GM21576 (cell line): Measurements from ENCODE around the gene CTSE.

ENCODE experiments used
- ATAC-seq: cut with Tn5 transposase; IDR thresholded peaks from one replicate; pipeline ENCODE4 v1.9.1; 2021; ENCODE audit warnings: mild to moderate bottlenecking, moderate library complexity; ENCODE audit not compliant: unreplicated experiment

Gene CTSE

DNA sequence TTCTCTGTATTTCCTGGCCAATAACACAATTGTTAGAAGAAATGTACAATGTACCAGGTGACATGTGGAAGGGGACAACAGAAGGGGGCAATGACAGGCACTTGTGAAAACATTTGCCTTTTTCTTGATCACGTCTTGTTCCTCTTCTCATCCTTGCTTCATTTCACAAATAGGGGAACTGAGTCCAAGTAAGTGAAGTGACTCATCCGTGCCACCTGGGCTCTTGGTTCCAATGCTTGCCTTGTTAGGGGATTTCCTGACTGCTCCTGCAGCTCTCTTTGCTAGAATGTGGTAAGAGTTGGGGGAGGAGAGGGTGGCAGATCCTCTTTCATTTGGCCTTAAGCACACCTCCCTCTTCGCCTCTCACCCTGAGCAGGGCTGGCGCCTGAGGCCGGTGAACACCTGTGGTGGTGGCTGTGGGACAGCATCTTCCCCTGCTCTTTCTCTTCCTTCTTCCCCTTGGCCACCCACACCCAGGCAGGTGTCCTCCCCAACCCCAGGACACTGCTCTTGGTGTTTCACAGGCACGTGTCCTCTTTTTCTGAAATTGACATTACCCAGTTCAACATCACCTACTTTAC is 27.1 kb upstream of the CTSE start:
- peak; percentile 75 for ATAC-seq

DNA sequence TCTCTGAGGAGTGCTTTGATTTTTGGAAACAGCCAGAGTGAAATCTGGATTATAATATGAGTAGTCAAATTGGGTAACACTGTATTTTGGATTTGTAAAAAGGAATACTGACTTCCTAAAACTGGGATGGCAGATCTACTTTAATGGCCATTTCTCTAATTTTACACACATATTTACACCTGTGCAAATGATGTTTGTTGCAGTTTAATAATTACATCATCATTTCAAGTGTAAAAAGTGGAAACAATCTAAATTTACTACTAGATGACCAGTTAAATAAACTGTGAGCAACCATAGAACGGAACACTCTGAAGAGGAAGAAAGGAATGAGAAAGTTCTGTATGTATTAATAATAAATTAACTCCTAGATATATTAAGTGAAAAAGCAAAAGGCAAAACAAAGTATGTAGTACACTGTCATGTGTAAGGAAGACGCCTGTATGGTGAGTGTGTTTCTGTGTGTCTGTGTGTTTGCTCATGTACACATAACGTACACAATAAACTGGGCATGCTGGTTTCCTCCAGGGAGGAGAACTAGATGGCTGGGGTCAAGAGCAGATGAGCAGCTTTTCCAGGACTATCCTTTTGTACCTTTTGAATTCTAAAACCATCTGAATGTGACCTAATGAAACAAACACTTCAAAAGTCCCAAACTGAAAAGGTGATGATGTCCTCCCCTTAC is 26.4 kb upstream of the CTSE start:
- no peak for ATAC-seq

DNA sequence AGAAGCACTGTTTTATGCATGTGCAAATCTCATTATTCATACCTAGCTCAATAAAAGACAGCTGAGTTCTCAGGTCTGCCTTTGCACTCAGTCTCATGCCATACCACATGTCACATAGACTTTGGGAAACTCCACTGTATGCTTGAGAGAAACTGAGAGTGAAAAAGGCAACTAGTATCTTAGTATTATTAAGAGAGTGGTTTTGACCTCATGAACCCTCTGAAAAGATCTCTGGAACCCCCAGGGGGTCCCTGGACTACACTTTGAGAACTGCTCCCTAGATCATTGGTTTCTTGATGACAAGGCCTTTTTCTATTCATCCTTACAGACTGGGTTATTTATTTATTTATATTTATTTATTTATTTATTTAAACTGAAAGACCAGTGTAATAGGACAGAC is 25.6 kb upstream of the CTSE start:
- peak; percentile 48 for ATAC-seq

DNA sequence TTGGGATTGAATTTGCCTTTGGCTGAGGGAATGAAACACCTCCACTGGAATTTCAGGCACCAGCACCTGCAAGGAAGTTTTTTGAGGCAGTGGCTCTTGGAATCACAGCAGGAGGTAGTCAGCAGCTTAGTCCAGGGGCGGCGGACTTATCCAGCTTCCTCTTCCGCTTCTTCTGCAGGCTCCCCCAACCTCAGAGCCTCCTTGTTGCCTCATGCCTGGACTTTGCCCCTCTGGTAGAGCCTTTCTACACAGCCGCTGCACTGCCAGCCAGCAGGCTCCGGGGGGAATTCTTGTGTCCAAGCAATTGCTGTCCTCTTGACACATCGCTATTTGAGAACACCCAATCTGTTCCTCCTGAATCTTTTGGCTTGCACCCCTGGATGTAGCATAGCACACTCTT is 24.9 kb upstream of the CTSE start:
- no peak for ATAC-seq

DNA sequence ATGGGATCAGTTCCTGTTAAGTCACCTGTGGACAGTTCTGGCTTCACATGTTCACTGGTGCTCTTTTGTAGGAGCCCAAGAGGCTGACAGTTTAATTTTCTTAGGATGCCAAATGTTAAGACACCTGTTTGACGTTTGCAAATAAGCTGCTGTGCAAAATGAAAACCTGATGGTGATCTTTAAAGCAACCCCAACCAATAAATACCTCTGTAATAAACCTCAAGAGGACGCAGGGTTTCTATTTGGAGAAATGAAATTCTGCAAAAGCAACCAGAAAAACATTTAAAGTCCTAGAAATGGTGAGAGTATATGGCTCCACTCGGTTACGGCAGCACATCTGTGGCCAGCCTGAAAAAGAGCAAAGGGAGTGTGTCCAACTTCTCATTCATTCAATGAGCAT is 23.6 kb upstream of the CTSE start:
- no peak for ATAC-seq

DNA sequence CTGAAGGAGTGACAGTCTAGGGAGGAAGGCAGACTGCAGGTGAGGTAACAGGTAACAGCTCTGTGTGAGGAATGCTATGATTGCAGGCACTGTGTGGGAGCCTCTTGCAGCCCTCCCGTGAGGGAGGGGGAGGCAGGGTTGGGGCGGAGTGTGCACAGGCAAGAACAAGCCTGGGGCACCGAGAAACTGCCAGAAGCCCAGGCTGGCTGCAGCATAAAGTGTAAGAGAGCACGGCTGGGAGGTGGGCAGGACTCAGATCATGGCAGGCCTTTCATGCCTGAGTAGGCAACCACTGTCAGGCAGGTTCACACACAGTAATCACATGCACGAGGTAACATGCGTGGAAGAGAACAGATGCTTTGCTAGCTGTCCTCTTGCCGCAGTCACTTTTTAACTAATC is 17.9 kb upstream of the CTSE start:
- no peak for ATAC-seq

DNA sequence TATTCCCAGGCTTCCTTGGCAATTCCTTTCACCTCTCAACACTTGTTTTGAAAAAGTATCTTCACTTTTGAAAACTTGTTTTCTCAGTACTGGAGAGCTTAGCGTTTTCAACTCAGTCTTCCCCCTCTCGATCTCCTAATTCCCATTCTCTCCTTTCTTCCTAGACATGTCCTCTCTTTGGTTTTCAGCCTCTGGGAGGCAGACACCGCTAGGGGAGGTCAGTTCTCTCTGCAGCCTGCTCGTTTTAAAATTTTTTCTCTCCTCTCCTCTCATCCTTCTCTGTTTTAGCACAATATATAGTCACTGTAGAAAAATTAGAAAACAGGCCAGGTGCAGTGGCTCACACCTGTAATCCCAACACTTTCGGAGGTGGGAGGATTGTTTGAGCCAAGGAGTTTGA is 16.6 kb upstream of the CTSE start:
- no peak for ATAC-seq

DNA sequence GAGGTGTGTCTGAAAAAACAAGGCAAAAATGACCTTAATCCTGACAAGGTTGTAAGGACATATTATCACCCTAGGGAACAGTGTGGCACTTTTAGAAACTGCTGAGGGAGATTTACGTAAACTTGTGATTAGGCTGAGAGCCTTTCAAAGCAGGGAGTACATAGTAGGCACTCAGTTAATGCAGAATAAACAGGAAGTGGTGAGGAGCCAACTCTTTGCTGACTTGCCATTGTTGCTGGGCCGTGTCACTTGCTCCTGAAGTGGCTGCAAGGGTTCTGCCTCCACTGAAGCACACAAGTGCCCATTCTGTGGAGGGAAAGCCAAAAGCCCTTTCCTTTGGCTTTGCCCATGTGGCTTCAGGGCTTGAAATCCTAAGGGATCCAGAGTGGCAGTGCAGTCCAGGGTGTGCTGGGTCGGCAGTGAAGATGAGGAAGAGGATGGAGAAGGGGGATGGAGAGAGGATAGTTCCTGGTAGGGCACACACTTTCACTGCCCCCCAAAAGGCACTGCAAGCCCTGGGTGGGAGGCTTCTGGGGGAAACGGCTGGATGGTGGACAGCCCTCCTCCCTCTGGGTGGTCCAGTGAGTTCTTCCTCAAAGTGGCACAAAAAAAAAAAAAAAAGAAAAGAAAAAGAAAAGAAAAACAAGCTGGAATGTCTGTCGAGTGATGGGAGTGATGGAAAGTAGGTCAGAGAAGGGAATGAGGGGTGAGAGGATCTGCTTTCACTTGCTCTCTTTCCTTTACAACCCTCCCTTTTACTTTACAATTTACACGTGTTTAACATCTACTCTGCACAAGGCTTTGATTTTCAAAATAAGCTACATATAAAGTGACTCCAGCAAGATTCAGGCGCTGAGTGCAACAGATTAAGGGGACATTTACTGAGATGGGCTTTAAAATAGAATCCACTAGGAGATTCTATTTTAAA is 15.6 kb upstream of the CTSE start:
- no peak for ATAC-seq

DNA sequence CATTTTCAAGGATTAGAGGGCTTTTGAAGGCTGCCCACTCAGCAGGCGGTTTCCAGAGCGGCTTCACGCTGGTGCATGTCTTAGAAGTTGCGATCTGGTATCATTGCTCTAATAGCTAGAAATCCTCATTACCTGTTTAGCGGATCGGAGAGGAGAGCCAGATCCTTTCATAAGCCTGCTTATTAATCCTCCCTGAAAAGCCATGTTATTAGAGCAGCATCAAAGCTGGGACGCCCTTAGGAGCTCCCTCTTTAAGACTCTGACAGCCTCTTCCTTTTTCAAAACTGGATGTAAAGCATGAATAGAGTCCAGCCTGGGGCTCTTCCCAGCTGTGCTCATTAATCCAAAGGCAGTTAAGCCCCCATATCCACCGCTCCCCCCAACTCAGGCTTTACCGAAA is 13.9 kb upstream of the CTSE start:
- no peak for ATAC-seq

DNA sequence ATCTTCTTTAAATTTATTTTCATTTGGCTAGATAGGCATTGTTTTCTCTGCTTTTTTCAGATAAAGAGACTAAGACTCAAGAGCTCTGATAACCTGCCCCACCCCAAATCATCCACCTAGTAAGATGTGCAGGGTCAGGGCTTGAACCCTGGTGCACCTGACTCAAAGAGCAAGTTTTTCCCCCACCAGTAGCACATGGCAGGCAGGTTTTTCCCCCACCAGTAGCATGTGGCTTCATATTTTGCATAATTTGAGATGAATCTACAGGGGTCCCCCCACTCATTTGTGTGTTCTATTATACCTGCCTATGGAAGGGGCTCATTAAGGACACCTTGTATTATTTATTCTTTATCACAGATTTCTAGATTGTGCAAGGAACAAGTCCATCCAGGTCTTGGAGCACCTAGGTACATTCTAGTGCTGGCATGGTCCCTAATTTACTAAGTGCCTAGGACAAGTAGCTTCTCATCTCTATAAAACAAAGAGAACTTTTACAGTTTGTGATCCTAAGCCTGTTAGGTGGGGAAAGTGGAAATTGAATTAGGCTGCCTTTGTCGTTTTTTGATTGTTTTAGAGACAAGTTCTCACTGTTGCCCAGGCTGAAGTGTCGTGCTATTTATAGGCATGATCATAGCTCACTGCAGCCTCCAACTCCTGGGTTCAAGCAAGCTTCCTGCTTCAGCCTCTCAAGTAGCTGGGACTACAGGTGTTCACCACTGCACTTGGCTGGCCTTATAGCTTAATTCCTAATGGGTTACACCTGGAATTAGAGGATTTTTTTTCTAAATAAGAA is 13.2 kb upstream of the CTSE start:
- no peak for ATAC-seq

DNA sequence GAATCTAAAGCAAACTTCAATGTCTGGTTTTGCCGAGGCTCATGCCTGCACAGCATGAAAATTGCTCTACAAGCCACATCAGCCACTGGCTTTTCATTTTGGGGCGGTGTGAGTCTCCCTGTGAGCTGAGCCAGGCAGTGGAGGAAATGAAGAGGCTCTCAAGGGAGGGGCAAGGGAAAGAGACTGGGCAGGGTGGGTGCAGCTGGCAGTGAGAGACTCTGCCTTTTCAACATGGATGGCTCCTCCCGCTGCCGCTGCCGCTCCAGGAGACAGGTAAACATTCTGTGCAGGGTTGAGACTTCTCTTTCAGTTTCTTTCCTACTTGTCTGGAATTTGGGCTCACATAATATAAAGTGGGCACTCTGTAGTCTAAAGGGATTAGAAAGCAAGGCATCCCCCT is 11.3 kb upstream of the CTSE start:
- no peak for ATAC-seq

DNA sequence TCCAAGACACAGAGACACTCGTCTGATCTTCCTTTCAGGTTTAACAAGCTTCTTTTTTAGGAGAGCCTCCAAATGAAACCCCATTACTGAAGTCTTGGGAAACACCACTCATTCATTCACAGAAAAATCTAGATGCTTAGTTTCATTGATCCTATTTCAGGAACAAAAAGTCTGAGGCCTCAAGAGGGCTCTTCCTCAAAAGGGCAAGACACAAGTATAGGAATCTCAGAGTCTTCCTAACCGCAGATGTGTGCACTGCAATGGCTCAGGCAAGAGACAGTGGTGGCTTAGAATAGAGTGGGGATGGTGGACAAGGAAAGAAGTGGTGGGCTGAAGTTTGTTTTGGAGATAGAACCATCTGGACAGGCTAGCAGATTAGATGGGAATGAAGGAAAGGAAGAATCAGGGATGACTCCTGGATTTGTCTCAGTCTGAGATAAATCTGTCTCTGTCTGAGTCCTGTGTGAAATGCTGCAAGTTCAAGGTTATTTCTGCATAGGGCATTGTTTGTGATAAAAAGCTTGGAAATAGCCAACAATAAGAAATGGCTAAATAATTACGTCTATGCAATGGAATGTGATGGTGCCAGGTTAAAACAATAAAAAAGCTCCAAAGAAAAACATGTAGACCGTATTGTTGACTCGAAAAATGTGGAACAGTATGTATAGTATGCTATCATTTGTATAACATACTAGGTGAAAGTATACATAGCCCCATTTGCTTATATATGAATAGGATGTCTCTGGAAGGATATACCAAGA is 8.9 kb upstream of the CTSE start:
- no peak for ATAC-seq

DNA sequence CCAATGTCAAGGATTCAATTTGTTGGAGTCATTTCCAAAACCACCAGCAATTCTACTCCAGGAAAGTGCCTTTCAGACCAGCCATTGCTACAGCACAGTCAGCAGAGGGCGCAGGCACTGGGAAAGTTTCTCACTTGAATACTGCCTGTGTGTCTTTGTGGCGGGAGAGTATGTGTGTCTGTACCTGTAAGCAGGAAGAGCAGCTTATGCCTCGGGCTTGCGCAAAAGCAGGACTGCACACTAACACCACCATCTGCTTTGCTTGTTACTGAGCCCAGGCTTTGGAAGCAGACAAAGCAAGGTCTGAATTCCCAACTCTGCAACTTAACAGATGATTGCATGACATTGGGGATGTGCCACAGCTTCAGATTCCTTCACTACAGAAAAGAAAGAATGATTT is 7.0 kb upstream of the CTSE start:
- no peak for ATAC-seq

DNA sequence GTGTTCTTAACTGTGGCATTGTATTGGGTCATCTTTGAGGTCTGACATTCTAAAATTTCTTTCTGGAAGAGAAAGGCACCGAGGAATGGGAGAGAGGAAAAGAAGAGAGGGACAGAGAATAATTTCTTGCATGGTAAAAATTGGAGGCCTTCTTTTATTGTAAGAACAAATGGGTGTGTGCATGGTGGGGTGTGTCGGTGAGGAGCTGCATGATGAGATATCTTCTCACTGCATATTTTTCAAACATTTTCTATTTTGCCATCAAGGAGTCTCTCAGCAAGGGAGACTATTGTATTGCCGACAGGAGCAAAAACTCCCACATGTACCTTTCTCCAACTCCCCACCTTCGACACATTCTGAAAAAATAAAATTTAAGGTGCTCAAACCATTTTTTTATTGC is 6.5 kb upstream of the CTSE start:
- no peak for ATAC-seq

DNA sequence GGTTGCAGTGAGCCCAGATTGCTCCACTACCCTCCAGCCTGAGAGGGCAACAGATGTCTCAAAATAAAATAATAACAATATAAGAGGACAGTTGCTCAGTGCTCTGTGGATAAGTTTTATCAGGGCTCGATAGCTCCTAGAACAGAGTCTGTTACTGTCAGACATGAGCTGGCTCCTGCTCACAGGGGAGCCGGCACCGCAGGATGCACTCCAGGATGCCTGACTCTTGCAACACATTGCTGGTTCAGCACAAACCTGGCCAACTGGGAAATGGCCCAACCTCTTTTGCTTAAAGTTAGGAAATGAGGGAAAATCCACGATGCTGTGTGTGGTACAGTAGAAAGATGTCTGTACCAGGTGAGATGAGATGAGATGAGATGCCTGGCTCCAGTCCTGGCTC is 5.8 kb upstream of the CTSE start:
- ATAC-seq, result no peak

DNA sequence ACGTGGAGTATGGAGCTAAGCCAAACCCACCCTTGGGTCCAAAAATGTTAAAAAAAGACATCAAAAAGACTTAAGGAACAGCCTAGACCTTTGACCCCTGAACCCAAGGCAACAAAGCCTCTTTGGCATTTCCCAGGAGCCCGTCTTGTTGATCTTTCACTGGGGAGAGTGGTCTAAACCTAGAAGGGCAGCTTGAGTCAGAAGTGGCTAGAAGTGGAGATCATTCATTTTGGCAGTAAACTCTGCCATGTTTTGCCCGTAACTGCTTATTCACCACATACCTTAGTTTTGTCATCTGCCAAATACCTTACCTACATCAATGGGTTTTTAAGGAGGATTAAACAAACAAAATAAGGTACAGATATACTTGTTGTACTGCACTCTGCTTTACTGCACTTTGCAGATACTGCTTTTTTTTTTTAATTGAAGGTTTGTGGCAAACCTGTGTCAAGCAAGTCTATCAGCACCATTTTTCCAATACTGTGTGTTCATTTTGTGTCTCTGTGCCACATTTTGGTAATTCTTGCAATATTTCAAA is 1.7 kb upstream of the CTSE start:
- no peak for ATAC-seq

DNA sequence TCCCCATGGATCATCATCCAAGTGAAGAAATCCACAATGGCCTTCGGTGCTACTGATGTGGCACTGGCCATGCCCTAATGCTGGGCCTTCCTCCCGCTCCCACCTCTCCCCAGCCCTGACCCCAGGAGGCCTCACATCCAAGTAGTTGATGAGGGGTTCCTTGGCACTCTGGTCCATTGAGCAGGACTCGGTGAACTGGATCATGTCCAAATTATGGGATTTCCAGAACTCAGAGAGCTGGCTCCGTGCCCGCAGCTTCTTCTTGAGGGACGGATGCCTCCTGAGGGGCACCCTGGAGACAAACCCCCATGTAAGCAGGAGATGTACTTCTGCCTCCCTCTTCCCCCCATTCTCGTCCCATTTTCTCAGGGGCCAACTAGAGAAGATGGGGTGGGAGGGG is 929 bp downstream of the CTSE start:
- no peak for ATAC-seq

DNA sequence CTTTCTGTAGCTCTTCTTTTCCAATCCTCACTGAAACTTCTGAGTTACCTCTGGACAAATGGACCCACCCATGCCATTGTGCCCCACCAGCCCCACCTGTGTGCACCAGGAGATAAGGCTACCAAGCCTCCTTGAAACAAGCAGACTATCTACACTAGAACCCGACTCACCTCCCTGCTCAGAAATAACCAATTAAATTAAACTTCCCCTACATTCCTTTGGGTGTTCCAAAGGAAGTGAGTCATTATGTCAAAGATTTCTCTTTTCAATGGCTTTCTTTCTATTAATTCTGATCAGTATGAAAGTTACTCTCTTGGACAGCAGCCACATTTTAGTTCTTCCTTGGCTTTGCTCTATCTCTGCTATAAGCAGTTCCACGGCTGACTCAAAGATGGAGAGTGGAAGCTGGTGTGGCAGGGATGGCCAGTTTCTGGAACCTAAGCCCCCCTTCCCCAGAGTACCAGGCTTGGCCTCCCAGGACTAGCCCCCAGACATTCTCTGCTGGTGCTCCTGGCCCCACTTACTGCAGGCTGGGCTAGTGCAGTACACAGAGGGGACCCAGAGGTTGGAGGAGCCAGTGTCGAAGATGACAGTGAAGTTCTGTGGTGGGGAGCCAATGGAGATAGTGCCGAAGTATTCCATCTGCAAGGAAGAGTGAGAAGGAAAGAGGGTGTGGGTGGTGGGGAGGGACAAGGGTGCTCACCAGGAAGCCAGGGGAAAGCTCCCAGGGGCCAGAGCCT is 1.9 kb downstream of the CTSE start:
- ATAC-seq, result no peak

DNA sequence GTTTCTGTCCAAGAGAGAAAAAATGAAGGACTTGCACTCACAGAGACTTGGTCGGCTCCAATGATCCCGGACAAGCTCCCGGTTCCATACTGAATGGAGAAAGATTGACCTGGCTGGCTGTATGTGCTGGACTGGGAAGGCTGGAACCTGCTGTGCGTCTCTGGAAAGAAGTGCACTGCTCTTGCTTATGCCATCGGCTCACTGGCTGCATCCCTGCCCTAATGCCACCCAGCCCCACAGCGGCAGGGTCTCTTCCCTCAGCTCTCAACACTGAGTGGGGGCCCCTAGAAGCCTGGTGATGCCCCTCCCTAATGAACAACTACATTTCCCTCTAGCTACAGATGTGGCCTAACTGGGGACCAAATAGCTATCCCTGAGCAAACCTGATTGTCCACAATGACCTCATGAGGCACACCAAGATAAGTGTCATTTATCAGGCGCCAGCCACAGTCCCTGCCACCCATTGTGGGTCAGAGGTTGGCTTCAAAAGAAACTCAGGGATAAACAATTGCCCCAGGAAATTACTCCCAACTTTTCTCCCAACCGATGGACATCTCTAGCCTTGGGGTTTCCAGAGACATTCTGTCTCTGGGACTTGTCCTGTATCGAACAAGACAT is 2.6 kb downstream of the CTSE start:
- no peak for ATAC-seq
